BJ (cell line): ENCODE results near the gene KBTBD13. TPM values are rescaled to one million over a fixed set of nuclear protein-coding genes. Genes with fewer than 3 reads are reported as not detected.
"Not testable (repeated sequence)": the region's sequence is repeated elsewhere in the genome, so short reads cannot be mapped to it uniquely, and the experiment has no call there.

Experiments used
- CTCF ChIA-PET: fragments of 350-600 bp; formaldehyde crosslinking; extraction: SDS; loops from one replicate; lab custom pipeline; 2021; ENCODE audit warnings: antibody characterized with exemption, inconsistent platforms; lab: Yijun Ruan, JAX
- POLR2A ChIA-PET: fragments of 300-600 bp; sonication (Branson Sonifier 250); formaldehyde crosslinking; extraction: SDS; loops from one replicate; lab custom pipeline; 2021; ENCODE audit warnings: antibody characterized with exemption; lab: Charles Lee
- DNase-seq: peaks from one replicate; pipeline ENCODE4 v3.0.0-alpha.2; 2011; ENCODE audit warnings: low read depth
- H3K27me3 ChIP-seq: 2 replicates; pipeline ENCODE4 v1.6.0; 2011; ENCODE audit warnings: low read length; ENCODE audit not compliant: control insufficient read depth, insufficient read depth
- H3K36me3 ChIP-seq: 2 replicates; pipeline ENCODE4 v1.5.1; 2011; ENCODE audit warnings: low read length; ENCODE audit not compliant: control insufficient read depth, insufficient read depth
- H3K4me3 ChIP-seq: 2 replicates; pipeline ENCODE4 v1.5.1; 2011; ENCODE audit warnings: low read depth, mild to moderate bottlenecking, control low read depth, low read length
- polyA plus RNA-seq: library from polyadenylated mRNA; depleted of rRNA; stranded (reverse); fragments of >200 nt; gene quantifications from 2 replicates; pipeline ENCODE4 v1.2.3, GENCODE V29; 2011
- TF ChIP-seq, protein P1 (sequence below): IDR thresholded peaks from 2 replicates; pipeline ENCODE4 v1.5.1; 2011; ENCODE audit warnings: low read depth, mild to moderate bottlenecking, control low read depth, inconsistent platforms, low read length, moderate library complexity; ENCODE audit not compliant: insufficient read depth

The KBTBD13 gene
- polyA plus RNA-seq, 1 experiment, result not detected

DNA sequence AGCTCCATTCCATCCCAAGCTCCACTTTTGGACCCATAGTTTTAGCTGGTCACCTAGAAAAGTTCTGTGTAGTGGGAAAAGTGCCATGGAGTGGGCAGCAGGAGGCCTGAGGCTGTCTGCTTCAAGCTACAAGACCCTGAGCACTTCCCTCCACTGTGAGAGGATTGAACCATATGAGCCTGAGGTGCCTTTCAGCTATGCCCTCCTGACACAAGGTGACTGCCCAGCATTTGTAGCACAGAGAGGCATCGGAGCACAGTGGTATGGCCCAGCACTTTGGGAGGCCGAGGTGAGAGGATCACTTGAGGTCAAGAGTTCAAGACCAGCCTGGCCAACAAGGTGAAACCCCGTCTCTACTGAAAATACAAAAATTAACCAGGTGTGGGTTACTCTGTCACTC is 3.9 kb upstream of the KBTBD13 start:
- Histone ChIP-seq H3K4me3 (no peak overlapping the region), H3K27me3 (no peaks in the 10 kb centered on the region; the same call in 1 of the 2 replicates), H3K36me3 (no peaks in the 10 kb centered on the region)
- POLR2A ChIA-PET, result no interaction called here
- CTCF ChIA-PET, result interaction anchor here (0.9 to 9.3 kb wide), 4 partner anchors 10 to 39 kb away, joined by 4 to 61 read pairs (median 14); no protein-coding TSS in a partner anchor
- TF ChIP-seq, protein P1, sequence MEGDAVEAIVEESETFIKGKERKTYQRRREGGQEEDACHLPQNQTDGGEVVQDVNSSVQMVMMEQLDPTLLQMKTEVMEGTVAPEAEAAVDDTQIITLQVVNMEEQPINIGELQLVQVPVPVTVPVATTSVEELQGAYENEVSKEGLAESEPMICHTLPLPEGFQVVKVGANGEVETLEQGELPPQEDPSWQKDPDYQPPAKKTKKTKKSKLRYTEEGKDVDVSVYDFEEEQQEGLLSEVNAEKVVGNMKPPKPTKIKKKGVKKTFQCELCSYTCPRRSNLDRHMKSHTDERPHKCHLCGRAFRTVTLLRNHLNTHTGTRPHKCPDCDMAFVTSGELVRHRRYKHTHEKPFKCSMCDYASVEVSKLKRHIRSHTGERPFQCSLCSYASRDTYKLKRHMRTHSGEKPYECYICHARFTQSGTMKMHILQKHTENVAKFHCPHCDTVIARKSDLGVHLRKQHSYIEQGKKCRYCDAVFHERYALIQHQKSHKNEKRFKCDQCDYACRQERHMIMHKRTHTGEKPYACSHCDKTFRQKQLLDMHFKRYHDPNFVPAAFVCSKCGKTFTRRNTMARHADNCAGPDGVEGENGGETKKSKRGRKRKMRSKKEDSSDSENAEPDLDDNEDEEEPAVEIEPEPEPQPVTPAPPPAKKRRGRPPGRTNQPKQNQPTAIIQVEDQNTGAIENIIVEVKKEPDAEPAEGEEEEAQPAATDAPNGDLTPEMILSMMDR, result no peak
- no peak for DNase-seq

DNA sequence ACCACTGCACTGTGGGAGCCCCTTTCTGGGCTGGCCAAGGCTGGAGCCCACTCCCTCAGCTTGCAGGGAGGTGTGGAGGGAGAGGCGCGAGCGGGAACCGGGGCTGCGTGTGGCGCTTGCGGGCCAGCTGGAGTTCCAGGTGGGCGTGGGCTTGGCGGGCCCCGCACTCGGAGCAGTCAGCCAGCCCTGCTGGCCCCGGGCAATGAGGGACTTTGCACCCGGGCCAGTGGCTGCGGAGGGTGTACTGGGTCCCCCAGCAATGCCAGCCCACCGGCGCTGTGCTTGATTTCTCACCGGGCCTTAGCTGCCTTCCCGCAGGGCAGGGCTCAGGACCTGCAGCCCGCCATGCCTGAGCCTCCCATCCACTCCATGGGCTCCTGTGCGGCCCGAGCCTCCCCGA is 1.6 kb upstream of the KBTBD13 start:
- H3K27me3 ChIP-seq, H3K36me3 ChIP-seq, H3K4me3 ChIP-seq, POLR2A ChIA-PET, DNase-seq: not testable (repeated sequence)
- CTCF ChIA-PET, result interaction anchor here (2.2 to 9.3 kb wide), 4 partner anchors 12 to 40 kb away, joined by 8 to 61 read pairs (median 34); no protein-coding TSS in a partner anchor

DNA sequence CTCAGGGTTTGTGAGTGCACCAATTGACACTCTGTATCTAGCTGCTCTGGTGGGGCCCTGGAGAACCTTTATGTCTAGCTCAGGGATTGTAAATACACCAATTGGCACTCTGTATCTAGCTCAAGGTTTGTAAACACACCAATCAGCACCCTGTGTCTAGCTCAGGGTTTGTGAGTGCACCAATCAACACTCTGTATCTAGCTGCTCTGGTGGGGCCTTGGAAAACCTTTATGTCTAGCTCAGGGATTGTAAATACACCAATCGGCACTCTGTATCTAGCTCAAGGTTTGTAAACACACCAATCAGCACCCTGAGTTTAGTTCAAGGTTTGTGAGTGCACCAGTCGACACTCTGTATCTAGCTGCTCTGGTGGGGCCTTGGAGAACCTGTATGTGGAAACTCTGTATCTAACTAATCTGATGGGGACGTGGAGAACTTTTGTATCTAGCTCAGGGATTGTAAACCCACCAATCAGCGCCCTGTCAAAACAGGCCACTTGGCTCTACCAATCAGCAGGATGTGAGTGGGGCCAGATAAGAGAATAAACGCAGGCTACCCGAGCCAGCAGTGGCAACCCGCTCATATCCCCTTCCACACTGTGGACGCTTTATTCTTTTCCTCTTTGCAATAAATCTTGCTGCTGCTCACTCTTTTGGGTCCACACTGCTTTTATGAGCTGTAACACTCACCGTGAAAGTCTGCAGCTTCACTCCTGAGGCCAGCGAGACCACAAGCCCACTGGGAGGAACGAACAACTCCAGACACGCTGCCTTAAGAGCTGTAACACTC is 745 bp upstream of the KBTBD13 start:
- CTCF ChIA-PET, result interaction anchor here (0.9 to 13.4 kb wide), 8 partner anchors 8 to 41 kb away, joined by 3 to 301 read pairs (median 40); partner anchors contain the start of gene RASL12
- DNase-seq, H3K4me3 ChIP-seq, H3K27me3 ChIP-seq, H3K36me3 ChIP-seq, POLR2A ChIA-PET: not testable (repeated sequence)

DNA sequence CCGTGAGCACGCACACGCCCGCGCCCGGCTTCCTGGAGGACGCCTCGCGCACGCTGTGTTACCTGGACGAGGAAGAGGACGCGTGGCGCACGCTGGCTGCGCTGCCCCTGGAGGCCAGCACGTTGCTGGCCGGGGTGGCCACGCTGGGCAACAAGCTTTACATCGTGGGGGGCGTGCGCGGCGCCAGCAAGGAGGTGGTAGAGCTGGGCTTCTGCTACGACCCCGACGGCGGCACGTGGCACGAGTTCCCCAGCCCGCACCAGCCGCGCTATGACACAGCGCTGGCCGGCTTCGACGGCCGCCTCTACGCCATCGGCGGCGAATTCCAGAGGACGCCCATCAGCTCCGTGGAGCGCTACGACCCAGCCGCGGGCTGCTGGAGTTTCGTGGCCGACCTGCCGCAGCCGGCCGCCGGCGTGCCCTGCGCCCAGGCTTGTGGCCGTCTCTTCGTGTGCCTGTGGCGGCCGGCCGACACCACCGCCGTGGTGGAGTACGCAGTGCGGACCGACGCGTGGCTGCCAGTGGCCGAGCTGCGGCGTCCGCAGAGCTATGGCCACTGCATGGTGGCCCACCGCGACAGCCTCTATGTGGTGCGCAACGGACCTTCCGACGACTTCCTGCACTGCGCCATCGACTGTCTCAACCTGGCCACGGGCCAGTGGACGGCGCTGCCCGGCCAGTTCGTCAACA is 890 bp downstream of the KBTBD13 start:
- ChIA-PET CTCF (interaction anchor here (0.9 to 13.4 kb wide), 13 partner anchors 10 to 347 kb away, joined by 3 to 301 read pairs (median 7); partner anchors contain the start of genes RASL12 and SLC51B), POLR2A (no interaction called here)
- TF ChIP-seq, protein P1, result no peak
- H3K4me3 ChIP-seq, result no peak overlapping the region
- no peaks in the 10 kb centered on the region for H3K36me3 ChIP-seq
- no peak for DNase-seq
- peaks cover 14% of the 10 kb centered on the region for H3K27me3 ChIP-seq

DNA sequence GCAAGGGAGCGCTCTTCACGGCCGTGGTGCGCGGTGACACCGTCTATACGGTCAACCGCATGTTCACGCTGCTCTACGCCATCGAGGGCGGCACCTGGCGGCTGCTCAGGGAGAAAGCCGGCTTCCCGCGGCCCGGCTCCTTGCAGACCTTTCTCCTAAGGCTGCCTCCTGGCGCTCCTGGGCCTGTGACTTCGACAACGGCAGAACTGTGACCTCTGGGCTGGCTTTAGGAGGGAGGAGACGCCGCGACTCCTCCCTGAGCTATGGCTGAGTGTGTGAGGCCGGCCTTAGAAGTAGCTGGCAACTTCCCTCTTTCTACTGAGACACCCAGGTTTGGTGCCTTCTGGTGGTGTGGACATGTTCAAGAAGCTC is 1.4 kb downstream of the KBTBD13 start:
- TF ChIP-seq, protein P1, result peak; percentile 81
- Histone ChIP-seq H3K4me3 (no peak overlapping the region), H3K27me3 (peaks cover 15% of the 10 kb centered on the region), H3K36me3 (no peaks in the 10 kb centered on the region)
- DNase-seq, result no peak
- ChIA-PET POLR2A (no interaction called here), CTCF (interaction anchor here (0.5 to 13.4 kb wide), 17 partner anchors 9 to 469 kb away, joined by 3 to 301 read pairs (median 5); partner anchors contain the start of genes RASL12, SLC51B and UBAP1L)

DNA sequence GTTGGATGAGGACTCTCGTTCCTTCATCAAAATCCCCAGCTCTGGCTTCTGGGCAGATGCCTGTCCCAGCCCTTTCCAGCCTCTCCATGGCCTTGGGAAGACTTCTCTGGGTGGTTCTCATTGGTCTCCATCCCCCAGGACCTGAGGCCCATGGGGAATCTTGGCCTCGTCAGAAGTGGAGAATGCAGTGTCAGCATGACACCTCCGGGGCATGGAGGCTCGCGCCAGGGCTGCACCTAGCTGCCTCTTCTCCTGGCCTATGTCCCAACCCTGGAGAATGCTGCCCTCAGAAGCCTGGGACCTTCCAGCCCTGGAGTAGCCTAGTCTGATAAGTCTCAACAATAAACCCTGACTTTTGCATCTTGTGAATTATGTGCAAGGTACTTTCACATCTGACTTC is 3.0 kb downstream of the KBTBD13 start:
- Histone ChIP-seq H3K36me3 (no peaks in the 10 kb centered on the region), H3K27me3 (peaks cover 17% of the 10 kb centered on the region), H3K4me3 (no peak overlapping the region)
- POLR2A ChIA-PET, result no interaction called here
- no peak for DNase-seq
- CTCF ChIA-PET, result interaction anchor here (1.6 to 13.4 kb wide), 6 partner anchors 7 to 352 kb away, joined by 5 to 301 read pairs (median 52); partner anchors contain the start of gene RASL12
- TF ChIP-seq, protein P1, result no peak
